T-cell (primary cell): ENCODE results near the gene ADGRB2. TPM values are rescaled to one million over a fixed set of nuclear protein-coding genes. Genes with fewer than 3 reads are reported as not detected.
A peak's percentile ranks its signal among the peaks of the same experiment; 100 is the strongest.

Source experiments
- ATAC-seq, 4 experiments: fragments of 200-7000 bp in 3 of 4; fragments of 150-1000 bp in 1 of 4; cut with Tn5 transposase; replicated peaks in 1 of 4; 1 replicate in 3 of 4; 2 replicates in 1 of 4; pipeline ENCODE4 v1.10.0; 2021; ENCODE audit warnings: moderate library complexity in 3 of 4, mild to moderate bottlenecking in 2 of 4, moderate number of reproducible peaks in 1 of 4
- CTCF ChIA-PET, 2 donors: fragments of 300-600 bp; sonication (Branson Sonifier 250); formaldehyde crosslinking; loops; one replicate each; lab custom pipeline; 2022; ENCODE audit warnings: antibody characterized with exemption in 2 of 2; lab: Charles Lee
- POLR2A ChIA-PET, 2 donors: fragments of 300-600 bp; sonication (Branson Sonifier 250); formaldehyde crosslinking; loops; one replicate each; lab custom pipeline; 2022; ENCODE audit warnings: antibody characterized with exemption in 2 of 2; lab: Charles Lee
- DNase-seq, 35 experiments: peaks; one replicate each; pipeline versions ENCODE4 v3.0.0 to v3.0.0-alpha.2; 2013 to 2023
- H3K27ac ChIP-seq: one replicate; pipeline ENCODE4 v1.5.1; 2013; ENCODE audit warnings: low read length
- H3K27me3 ChIP-seq, 2 experiments: replicated peaks in 1 of 2; 1 replicate in 1 of 2; 2 replicates in 1 of 2; pipeline versions ENCODE4 v1.6.1 to v1.7.0; 2013; ENCODE audit warnings: low read length in 1 of 2, mixed read lengths in 1 of 2; ENCODE audit not compliant: control insufficient read depth in 2 of 2, insufficient read depth in 2 of 2; ENCODE audit errors: extremely low read depth in 1 of 2
- H3K36me3 ChIP-seq, 2 donors: 1 replicate in 1 of 2; 2 replicates in 1 of 2; pipeline versions ENCODE4 v1.6.1 to v1.7.0; 2013; ENCODE audit warnings: low read length in 1 of 2; ENCODE audit not compliant: control insufficient read depth in 2 of 2, insufficient read depth in 1 of 2; ENCODE audit errors: extremely low read depth in 1 of 2
- H3K4me1 ChIP-seq, 2 experiments: 1 replicate in 1 of 2; 2 replicates in 1 of 2; pipeline versions ENCODE4 v1.6.1 to v1.7.0; 2013; ENCODE audit warnings: low read length in 2 of 2, mixed read lengths in 1 of 2; ENCODE audit not compliant: insufficient read depth in 2 of 2, control insufficient read depth in 1 of 2; ENCODE audit errors: extremely low read depth in 1 of 2
- H3K4me3 ChIP-seq, 2 donors: 1 replicate in 1 of 2; 2 replicates in 1 of 2; pipeline versions ENCODE4 v1.5.1 to v1.7.0; 2013; ENCODE audit warnings: mild to moderate bottlenecking in 2 of 2, low read length in 1 of 2, moderate library complexity in 1 of 2; ENCODE audit not compliant: control insufficient read depth in 1 of 2; ENCODE audit errors: extremely low read depth in 1 of 2
- H3K9me3 ChIP-seq: 2 replicates; pipeline ENCODE4 v1.7.0; 2013
- H3K27ac Mint-ChIP-seq, 2 donors: one replicate each; pipeline ENCODE4 v1.8.0; 2020 to 2021; ENCODE audit warnings: mild to moderate bottlenecking in 2 of 2, mixed read lengths in 2 of 2
- H3K27me3 Mint-ChIP-seq, 2 donors: one replicate each; pipeline ENCODE4 v1.8.0; 2021 to 2022; ENCODE audit warnings: mixed read lengths in 2 of 2
- H3K36me3 Mint-ChIP-seq: one replicate; pipeline ENCODE4 v1.8.0; 2021; ENCODE audit warnings: mixed read lengths
- H3K4me1 Mint-ChIP-seq, 3 donors: one replicate each; pipeline ENCODE4 v1.8.0; 2020 to 2022; ENCODE audit warnings: mixed read lengths in 3 of 3, mild to moderate bottlenecking in 1 of 3
- H3K4me3 Mint-ChIP-seq, 3 donors: one replicate each; pipeline ENCODE4 v1.8.0; 2020 to 2022; ENCODE audit warnings: mild to moderate bottlenecking in 3 of 3, mixed read lengths in 3 of 3, moderate library complexity in 3 of 3
- H3K9me3 Mint-ChIP-seq, 3 donors: one replicate each; pipeline ENCODE4 v1.8.0; 2020 to 2022; ENCODE audit warnings: mixed read lengths in 3 of 3
- WGBS: methylation state at CpG from one replicate; pipeline ENCODE4 v1.1.5; 2013; ENCODE audit warnings: missing lambda C conversion rate; ENCODE audit not compliant: insufficient coverage; 5-methylcytosine and 5-hydroxymethylcytosine counted together
- total RNA-seq, 35 experiments: library from RNA in 6 of 35; stranded (reverse) in 6 of 35; fragments of 120-200 nt in 1 of 35; gene quantifications; one replicate each; pipeline versions ENCODE4 v1.2.1 to v1.2.4 and lab custom pipeline; 2013 to 2026

ADGRB2 gene
- total RNA-seq, 5 donors from 2014 or later (not counting 1 experiment from before 2014, with no cell fraction given) = 0.65 to 3.4 (median 0.98) TPM

GRCh38 chr1:31781756-31782371 lies 17.7 kb upstream of the ADGRB2 start:
- H3K36me3 ChIP-seq = no peaks in the 10 kb centered on the region
- H3K27me3 ChIP-seq = peaks cover 0 to 38% of the 10 kb centered on the region in 2 experiments
- no peak overlapping the region for H3K4me3 ChIP-seq
- POLR2A ChIA-PET = no interaction called here
- no peaks in the 10 kb centered on the region for H3K4me1 ChIP-seq
- ATAC-seq (peak in 2 of 4 experiments; percentile 24 to 44), DNase-seq (no peak)
- Mint-ChIP-seq H3K27ac (peak overlapping the region; percentile 31 to 36), H3K4me1 (peaks cover 0 to 11% (median 0%) of the 10 kb centered on the region in 3 donors), H3K36me3 (no peaks in the 10 kb centered on the region), H3K27me3 (peaks cover 8 to 15% of the 10 kb centered on the region in 2 donors), H3K4me3 (no peak overlapping the region), H3K9me3 (no peaks in the 10 kb centered on the region)
- H3K27ac ChIP-seq = no peak overlapping the region
- no peaks in the 10 kb centered on the region for H3K9me3 ChIP-seq
- CTCF ChIA-PET = no interaction called here
- WGBS = 78% methylated on average over 16 of the region's 18 CpGs

GRCh38 chr1:31781138-31781755 lies 17.1 kb upstream of the ADGRB2 start:
- Mint-ChIP-seq H3K27ac (peak overlapping the region; percentile 31 to 36), H3K27me3 (peaks cover 8 to 21% of the 10 kb centered on the region in 2 donors), H3K36me3 (no peaks in the 10 kb centered on the region), H3K9me3 (no peaks in the 10 kb centered on the region), H3K4me3 (no peak overlapping the region), H3K4me1 (peaks cover 0 to 11% (median 0%) of the 10 kb centered on the region in 3 donors)
- Histone ChIP-seq H3K4me3 (no peak overlapping the region), H3K36me3 (no peaks in the 10 kb centered on the region), H3K27ac (no peak overlapping the region), H3K4me1 (no peaks in the 10 kb centered on the region), H3K27me3 (peaks cover 0 to 44% of the 10 kb centered on the region in 2 experiments), H3K9me3 (no peaks in the 10 kb centered on the region)
- CTCF ChIA-PET = no interaction called here
- ATAC-seq (peak in 1 of 4 experiments; percentile 19), DNase-seq (no peak)
- POLR2A ChIA-PET = no interaction called here
- WGBS = 76% methylated on average over 4 of the region's 7 CpGs

- no peak overlapping the region for H3K27ac ChIP-seq
- WGBS = 50% methylated on average over 1 of the region's 2 CpGs
- no peaks in the 10 kb centered on the region for H3K36me3 ChIP-seq
- H3K9me3 ChIP-seq = no peaks in the 10 kb centered on the region
- ChIA-PET CTCF (no interaction called here), POLR2A (no interaction called here)
- peaks cover 0 to 50% of the 10 kb centered on the region in 2 experiments for H3K27me3 ChIP-seq
- H3K27me3 Mint-ChIP-seq = peaks cover 8 to 26% of the 10 kb centered on the region in 2 donors
- H3K4me1 Mint-ChIP-seq = peaks cover 0 to 11% (median 0%) of the 10 kb centered on the region in 3 donors
- no peaks in the 10 kb centered on the region for H3K36me3 Mint-ChIP-seq
- no peaks in the 10 kb centered on the region for H3K4me1 ChIP-seq
- H3K9me3 Mint-ChIP-seq = no peaks in the 10 kb centered on the region
- no peak overlapping the region for H3K27ac Mint-ChIP-seq
- H3K4me3 ChIP-seq = no peak overlapping the region
- H3K4me3 Mint-ChIP-seq = no peak overlapping the region
- no peak for ATAC-seq
- no peak for DNase-seq
Measured at GRCh38 chr1:31780632-31781031, 16.5 kb upstream of the ADGRB2 start.

GRCh38 chr1:31779687-31780086 lies 15.5 kb upstream of the ADGRB2 start:
- Mint-ChIP-seq H3K36me3 (no peaks in the 10 kb centered on the region), H3K9me3 (no peaks in the 10 kb centered on the region), H3K4me3 (no peak overlapping the region), H3K27ac (no peak overlapping the region), H3K4me1 (peaks cover 0 to 8% (median 0%) of the 10 kb centered on the region in 3 donors), H3K27me3 (peaks cover 13 to 33% of the 10 kb centered on the region in 2 donors)
- no peak for DNase-seq
- H3K27me3 ChIP-seq = peaks cover 0 to 59% of the 10 kb centered on the region in 2 experiments
- ChIA-PET CTCF (no interaction called here), POLR2A (no interaction called here)
- no peak overlapping the region for H3K27ac ChIP-seq
- no peak overlapping the region for H3K4me3 ChIP-seq
- WGBS = 96% methylated on average over 3 of the region's 9 CpGs
- H3K36me3 ChIP-seq = no peaks in the 10 kb centered on the region
- no peaks in the 10 kb centered on the region for H3K4me1 ChIP-seq
- ATAC-seq = no peak
- no peaks in the 10 kb centered on the region for H3K9me3 ChIP-seq

- Mint-ChIP-seq H3K27ac (no peak overlapping the region), H3K36me3 (no peaks in the 10 kb centered on the region), H3K27me3 (peaks cover 20 to 40% of the 10 kb centered on the region in 2 donors), H3K4me3 (no peak overlapping the region), H3K4me1 (peaks cover 0 to 5% (median 0%) of the 10 kb centered on the region in 3 donors), H3K9me3 (no peaks in the 10 kb centered on the region)
- ChIA-PET POLR2A (interaction anchor here in 1 of 2 donors (0.6 kb wide), 1 partner anchor 17 kb away, joined by 3 read pairs; no protein-coding TSS in a partner anchor), CTCF (no interaction called here)
- ATAC-seq (no peak), DNase-seq (no peak)
- WGBS = 89% methylated on average over 5 of the region's 11 CpGs
- H3K27me3 ChIP-seq = peaks cover 0 to 63% of the 10 kb centered on the region in 2 experiments
- no peaks in the 10 kb centered on the region for H3K36me3 ChIP-seq
- no peak overlapping the region for H3K27ac ChIP-seq
- no peak overlapping the region for H3K4me3 ChIP-seq
- no peaks in the 10 kb centered on the region for H3K4me1 ChIP-seq
- H3K9me3 ChIP-seq = no peaks in the 10 kb centered on the region
Measured at GRCh38 chr1:31778763-31779488, 14.8 kb upstream of the ADGRB2 start.

- Mint-ChIP-seq H3K27ac (peak overlapping the region in 1 of 2 donors; percentile 51), H3K9me3 (no peaks in the 10 kb centered on the region), H3K4me1 (peaks cover 15 to 22% (median 20%) of the 10 kb centered on the region in 3 donors), H3K36me3 (no peaks in the 10 kb centered on the region), H3K27me3 (peaks cover 25 to 53% of the 10 kb centered on the region in 2 donors), H3K4me3 (no peak overlapping the region)
- Histone ChIP-seq H3K27ac (no peak overlapping the region), H3K9me3 (no peaks in the 10 kb centered on the region), H3K4me1 (peaks cover 7 to 21% of the 10 kb centered on the region in 2 experiments), H3K27me3 (peaks cover 0 to 72% of the 10 kb centered on the region in 2 experiments), H3K4me3 (no peak overlapping the region), H3K36me3 (no peaks in the 10 kb centered on the region)
- ATAC-seq (no peak), DNase-seq (no peak)
- ChIA-PET POLR2A (no interaction called here), CTCF (no interaction called here)
- WGBS = 88% methylated on average over 3 of the region's 3 CpGs
Measured at GRCh38 chr1:31776516-31776915, 12.4 kb upstream of the ADGRB2 start.
